GM21737 (cell line): ENCODE data around the gene CSTB.

Source experiments
- ATAC-seq: cut with Tn5 transposase; IDR thresholded peaks from one replicate; pipeline ENCODE4 v1.9.1; 2021; ENCODE audit warnings: mild to moderate bottlenecking, moderate library complexity; ENCODE audit not compliant: unreplicated experiment

CSTB gene

DNA sequence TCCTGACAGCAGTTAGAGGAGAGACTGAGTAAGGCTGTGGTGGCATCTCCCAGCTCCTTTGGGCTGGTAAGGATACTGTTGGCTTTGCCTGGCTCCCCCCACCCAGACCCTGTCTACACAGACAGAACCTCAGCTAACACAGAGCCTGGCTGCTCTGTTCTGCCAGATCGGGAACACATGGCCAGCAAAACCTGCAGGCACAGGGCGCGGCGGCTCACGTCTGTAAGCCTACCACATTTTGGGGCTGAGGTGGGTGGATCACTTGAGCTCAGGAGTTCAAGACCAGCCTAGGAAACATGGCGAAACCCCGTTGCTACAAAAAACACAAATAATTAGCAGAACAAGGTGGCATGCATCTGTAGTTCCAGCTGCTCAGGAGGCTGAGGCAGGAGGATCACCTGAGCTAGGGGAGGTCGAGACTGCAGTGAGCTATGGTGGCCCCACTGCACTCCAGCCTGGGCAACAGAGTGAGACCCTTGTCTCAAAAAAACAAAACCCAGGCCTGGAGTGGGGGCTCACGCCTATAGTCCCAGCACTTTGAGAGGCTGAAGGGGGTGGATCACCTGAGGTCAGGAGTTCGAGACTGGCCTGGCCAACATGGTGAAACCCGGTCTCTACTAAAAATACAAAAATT lies 6.7 kb downstream of the CSTB start:
- ATAC-seq, result no peak

DNA sequence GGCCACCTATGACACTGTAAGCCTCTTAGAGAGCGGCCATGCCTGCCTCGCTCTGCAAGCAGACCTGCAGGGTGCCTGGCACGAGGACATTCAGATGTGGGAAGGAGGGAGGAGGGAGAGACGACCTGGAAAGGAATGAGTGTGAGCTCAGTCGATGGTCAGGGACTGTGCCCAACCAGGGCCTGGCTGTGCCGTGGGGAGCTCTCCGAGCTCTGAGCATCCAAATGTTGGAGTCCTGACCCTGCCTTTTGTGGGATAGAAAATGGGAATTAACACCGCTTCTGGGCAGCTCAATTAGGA lies 7.3 kb downstream of the CSTB start:
- ATAC-seq, result no peak

DNA sequence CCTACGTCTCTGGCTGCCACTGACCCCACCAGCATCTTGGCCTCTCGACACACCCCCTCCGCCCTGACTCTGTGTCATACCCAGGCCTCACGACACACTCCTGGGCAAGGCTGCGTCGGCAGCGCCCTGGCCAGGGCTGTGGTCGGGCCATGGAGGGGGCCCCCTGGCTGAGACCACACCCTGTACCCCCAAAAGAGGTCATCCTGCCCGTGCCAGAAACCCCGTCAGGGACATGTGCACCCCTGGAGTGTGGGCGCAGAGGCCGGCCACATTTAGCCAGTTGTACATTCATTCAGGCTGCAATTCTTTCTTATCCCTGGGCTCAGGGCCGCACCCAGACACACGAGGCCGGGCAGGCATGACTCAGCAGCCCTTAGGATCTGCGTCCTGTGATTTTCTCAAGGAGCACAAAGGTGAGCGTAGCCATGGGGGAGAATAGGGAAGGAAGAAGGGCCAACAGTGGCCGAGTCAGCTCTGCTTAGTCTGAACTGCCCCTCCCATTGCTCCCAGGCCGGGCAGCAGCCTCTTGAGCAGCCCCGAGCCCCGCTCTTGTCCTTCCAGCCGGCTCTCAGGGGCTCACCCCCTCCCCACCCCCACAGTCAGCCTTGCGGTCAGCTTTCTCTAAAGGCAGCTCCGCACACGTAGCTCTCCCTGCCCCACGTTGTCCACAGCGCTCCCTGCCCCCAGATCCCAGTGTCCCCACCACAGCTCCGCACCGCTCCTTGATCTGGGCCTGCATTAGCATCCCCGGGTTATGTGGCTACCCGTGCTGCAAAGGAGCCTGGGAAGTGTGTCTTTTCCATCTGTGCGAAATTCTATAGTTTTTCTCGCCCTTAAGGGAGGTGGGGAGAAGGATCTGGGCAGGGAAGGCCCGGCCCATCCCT lies 7.9 kb downstream of the CSTB start:
- no peak for ATAC-seq

DNA sequence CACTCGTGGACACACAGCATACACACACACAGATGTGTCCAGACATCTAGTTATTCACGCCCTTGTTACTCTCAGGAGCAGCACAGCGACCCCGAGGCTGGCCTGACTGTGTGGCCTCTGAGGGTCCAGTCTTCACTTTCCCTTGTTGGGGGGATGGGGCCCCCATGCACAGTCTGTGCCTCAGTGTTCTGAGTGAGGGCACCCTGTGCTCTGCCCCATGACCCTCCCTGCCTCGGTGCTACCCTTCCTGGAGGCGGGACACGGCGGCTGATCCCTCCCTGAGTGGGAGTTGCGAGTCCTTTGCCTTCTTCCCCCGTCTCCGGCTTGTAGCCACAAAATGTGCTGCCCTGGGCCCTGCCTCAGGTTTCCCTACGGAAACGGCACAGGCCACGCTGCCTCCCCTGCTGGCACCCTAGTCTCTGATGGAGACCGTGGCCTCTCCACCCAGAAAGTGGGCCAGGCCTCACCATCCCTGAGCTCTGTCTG lies 8.6 kb downstream of the CSTB start:
- no peak for ATAC-seq

DNA sequence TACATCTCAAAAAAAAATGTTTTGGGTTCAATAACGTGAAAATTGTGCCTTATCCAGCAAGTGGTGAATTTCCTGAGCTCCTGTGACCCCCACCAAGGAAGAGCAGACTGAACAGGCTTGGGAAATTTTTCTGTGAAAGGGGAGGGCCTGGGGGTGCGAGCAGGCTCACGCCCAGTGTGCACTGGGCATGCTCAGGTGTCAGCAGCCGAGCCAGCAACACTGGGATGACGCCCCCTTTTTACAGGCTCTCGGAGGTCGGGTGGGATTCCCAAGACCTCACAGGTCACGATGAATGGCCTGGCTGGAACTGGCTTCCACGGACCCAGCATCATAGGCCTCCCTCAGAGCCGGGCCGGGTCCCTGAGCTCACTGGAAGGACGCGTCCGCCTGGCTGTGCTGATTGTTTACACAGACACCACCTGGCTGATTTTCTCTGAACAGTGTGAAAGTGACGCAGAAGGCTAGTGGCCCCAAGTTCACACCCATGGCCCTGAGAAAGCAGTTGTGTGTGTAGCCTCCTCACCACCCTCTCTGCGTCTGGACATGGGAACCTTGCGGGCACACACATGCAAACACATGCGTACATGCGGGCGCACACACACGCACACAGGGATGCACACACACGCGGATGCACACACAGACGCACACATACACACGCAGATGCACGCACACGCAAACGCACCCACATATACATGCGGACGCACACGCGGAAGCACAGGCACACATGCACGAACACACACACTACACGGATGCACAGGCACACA lies 9.2 kb downstream of the CSTB start:
- ATAC-seq, result no peak

DNA sequence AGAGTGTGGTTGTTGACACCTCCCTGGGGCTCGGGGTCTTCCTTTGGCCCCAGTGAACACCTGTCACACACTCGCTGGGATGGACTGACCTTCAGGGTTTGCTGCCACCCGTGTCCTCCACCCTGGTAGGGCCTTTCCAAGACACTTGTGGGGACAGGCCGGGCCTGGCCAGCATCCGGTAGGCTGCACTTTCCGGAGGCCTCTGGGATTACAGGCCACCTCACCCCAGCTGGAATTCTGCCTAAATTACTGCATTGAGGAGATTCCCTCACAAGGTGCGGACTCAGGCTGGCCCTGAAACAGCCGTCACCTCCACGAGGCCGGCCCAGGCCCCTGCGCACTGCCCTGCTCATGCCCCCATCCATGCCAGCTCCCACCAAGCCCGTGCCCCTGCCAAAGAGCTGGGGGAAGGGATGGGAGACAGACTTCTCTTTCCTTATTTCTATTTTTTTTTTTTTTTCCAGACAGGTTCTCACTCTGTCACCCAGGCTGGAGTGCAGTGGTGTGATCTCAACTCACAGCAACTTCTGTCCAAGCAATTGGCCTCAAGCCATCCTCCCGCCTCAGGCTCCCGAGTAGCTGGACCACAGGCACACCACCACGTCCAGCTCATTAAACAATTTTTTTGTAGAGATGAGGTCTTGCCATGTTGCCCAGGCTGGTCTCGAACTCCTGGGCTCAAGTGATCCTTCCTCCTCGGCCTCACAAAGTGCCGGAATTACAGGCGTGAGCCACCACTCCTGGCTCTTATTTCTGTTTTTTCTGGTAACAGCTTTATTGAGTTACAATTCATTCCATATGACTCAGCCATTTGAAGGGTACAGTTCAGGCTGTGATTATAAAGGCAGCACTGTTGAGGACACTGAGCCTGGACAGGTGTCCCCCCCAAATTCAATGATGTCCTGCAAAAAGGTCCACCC lies 11.3 kb downstream of the CSTB start:
- no peak for ATAC-seq

DNA sequence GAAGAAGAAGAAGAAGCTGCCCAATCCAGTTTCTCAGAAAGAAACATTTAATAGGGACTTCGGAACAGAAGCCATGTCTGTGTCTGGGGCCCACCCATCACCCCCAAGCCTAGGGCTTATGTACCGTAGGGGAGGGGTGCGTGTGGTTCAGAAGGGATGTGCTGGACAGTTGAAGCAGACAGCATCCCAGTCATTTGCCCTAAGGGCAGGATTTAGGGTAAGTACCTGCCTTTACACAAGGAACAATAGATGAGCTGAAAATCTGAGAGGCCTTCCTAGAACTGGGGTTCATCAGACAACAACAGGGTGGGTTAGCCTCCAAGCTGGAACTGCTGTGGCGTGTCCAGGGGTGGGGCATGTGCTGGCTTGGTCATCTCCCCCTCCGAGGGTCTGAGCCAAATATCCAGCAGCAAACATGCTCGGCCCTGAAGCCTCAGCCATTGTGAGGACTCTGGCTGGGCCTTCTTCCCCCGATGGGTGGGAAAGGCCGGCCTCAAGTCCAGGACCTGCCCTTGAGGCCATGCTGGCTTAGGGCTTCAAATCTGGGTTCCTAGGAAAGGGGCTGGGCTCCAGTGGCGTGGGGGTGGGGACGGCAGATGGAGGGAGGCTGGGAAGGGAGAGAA lies 12.1 kb downstream of the CSTB start:
- no peak for ATAC-seq

DNA sequence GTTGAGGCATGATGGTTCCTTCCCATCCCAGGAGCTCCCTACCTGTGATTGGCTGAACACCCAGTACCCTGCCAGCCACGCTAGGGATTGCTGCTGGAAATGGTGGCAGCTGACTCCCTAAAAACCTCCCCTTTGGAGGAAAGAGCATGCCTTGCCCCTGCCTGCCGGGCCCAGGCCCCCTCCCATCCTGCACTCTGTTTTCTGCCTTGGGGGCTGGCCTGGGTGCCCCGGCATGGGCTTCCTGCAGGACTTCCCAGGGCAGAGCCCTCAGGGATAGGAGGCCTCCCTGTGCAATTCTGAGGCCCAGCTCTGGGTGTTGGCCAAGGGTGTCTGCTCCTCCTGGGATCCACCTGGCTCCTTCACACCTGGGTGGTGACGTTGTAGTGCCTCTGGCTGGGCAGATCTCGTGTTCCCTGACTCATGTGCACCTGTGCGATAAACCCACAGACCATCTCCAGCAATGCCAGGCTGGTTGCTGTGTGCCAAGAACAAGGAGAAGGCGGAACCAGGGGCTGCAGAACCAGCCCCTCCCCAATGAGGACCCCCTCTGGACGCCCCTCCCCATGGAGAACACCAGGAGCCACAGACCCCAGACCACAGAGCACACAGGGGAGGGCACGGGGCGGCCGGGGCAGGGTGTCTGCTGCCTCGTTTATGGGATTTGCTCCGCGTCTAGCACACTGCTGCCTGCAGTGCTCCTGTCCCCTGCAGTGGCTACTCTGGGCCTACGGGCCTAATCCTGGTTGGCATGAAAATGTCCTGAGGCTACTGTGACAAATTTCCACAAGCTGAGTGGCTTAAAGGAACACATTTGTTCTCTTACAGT lies 13.6 kb downstream of the CSTB start:
- no peak for ATAC-seq

DNA sequence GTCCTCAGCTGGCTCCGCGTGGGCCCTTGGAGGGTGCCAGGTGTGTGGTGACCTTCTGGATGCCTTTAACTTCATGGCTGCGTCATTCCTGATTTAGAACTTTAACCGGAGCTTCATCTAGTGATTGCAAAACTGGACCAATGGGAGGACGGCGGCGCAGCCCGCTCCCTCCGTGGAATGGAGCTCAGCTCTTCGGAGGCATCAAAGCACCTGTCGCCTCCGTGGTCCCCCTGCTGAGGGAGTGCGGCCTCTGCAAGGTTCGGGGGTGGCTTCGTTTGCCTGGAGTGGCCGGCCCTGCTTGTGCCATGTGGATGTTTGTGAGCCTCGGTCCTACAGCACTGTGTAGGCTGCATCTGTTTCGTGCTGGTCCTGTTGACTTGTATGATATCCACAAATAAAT lies 14.2 kb downstream of the CSTB start:
- ATAC-seq, result no peak

DNA sequence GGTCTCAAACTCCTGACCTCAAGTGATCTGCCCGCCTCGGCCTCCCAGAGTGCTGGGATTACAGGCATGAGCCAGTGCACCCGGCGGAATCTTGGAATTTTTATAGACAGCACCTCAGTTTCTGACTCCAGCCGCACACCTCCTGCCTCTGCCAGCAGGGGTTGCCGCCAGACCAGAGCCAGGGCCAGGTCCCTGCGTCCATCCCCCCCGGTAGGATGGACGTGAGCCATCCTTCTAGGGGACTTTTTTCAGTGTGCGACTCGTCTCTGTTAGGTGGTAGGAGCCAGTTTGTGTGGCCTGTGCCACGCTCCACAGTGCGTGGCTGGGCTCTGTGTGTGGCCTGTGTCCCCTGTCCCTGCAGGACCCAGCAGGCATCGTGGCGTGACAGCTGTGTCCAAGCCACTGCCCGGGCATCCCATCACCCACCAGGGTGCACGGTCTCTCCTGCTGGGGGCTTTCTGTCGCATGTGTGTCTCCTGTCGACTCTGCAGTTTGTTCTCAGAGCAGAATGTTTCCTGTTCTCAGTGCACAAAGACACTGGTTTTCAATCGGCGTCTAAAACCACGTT lies 15.6 kb downstream of the CSTB start:
- no peak for ATAC-seq

DNA sequence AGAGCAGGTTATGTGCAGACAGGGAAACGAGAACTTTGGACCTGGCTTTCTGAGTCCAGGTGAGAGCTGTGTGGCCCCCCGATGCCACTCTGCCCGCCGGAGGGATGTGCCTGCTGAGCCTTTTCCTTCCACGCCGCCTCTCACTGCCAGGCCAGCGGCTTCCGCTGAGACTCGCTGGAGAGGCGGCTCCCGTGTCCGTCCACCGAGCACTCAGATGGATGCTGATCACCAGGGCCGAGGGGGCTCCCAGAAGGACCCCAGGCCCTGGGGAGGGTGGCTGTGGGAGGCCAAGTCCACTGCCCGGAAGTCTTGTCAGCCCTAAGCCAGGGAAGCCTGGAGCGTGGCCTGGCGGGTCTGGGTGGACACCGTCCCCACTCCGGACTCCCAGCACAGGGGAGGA lies 16.5 kb downstream of the CSTB start:
- ATAC-seq, result no peak

DNA sequence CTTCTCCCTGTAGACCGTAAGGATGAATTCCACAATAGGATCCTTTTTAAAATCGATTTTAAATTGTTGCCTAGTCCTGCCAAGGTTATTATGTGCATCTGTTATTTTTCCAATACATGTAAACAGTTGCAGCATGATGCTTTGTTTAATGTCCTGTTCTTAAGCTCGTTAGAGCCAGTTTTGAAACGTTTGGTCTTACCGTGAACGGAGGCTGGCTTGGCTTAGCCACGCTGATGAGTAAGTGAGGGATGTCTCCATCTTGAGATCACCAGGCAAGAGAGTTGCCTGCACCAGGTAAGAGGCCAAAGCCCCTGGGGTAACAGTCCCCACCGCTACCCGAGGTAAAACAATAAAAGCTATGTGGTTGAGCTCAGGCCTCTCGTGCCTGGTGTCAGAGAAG lies 17.3 kb downstream of the CSTB start:
- no peak for ATAC-seq

DNA sequence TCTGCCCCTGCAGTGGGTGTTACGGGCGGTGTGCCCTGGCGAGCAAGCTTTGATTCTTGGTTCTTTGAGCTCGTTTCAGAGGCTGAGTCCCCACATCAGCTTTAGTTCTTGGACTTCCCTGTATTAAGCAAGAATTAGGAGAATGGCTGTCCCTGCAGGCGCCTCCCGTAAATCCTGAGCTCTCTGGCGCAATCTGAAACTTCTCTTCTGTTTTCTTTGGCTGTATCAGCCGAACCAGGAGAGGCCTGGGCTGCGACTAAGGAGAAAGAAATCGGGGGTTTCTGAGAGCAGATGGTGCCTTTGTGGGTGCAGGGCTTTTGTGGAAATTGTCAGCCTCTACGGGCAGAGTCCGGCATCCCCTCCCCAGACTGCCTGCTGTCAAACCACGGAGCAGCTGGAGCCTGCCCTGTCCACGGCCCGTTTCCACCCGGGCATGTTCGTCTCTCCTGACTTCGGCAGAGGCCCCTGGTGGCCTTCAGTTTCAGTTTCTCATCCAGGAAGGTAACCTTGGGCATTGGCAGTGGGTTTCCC lies 17.9 kb downstream of the CSTB start:
- no peak for ATAC-seq

DNA sequence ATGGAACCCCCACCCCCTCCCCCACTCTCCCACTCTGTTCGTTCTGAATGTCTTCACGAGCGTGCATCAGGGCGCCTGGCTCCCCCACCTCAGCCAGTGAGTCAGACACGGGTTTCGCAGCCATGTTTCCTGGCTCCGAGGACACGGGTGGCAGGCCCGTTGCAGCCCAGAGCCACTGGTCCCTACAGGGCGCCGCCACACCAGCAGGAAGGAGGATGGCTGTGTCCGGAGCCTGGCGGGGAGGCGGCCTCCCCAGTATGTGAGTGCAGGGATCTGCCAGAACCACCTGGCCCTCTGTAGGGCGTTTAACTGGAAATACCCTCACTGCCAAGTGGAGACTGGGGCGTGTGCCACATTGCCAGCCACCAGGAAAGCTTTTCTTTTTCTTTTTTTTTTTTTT lies 18.5 kb downstream of the CSTB start:
- ATAC-seq, result no peak

DNA sequence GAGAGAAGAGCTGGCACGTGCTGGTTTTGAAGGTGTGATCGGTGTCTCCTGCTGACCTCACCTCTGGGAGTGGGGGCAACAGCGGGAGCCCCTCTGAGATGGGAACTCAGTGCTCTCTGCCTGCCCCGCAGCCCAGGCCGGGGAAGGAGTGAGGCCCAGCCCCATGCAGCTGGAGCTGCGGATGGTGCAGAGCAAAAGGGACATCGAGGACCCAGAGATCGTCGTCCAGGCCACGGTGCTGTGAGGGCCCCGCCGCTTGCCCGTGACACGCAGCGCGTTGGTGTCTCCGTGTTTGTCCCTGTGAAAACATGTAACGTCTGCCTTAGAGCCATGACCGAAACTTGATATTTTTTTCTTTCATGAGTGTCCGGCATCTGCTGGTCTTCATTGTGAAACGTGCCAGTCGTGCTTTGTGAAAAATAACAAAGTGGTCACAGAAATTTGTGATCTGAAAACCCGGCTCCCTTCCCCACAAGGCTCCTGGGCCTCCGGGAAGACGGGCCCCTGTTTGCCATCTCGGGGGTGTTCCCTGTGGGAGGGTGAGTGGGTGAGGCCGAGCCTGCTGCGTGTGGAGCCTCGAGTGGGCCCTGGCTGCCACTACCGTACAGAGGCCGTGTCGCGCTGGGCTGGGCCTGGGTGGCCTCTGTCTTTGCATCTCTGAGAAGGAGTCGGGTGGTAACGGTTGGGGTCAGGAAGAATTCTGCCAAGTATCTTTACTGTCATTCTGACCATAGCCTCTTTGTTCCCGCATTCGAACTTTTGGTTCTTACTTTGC lies 20.1 kb downstream of the CSTB start:
- ATAC-seq, result no peak

DNA sequence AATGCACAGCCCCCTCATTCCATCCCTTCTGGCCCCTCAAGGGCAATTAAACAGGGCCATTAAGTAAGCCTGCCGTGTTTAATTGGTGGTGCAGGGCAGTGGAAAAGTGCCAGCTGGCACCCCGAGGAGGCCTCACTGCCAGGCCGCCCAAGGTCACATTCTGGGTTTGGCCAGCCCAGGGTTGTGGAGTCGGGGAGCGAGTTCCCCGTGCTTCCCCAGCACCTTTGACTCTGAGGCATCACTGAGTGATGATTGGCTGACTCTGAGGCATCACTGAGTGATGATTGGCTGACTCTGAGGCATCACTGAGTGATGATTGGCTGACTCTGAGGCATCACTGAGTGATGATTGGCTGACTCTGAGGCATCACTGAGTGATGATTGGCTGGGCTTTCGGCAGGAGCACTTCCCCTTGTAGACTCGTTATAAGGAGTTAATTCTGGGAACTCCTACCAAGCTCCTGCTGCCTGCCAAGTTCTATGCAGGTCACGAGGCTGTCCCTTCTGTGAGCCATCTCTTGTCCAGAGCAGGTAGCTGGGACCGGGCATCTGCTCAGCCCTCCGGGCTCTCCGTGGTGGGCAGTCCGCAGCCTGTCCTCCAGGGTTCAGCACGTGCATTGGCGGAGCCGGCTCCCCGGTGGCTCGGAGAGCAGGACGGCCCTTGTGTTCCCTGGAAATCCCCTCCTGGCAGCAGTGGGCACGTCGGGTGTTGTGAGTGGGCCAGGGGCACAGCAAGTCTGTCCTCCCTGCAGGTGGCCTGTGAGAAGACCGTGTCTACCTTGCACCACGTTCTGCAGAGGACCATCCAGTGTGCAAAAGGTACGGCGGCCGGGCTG lies 20.9 kb downstream of the CSTB start:
- no peak for ATAC-seq

DNA sequence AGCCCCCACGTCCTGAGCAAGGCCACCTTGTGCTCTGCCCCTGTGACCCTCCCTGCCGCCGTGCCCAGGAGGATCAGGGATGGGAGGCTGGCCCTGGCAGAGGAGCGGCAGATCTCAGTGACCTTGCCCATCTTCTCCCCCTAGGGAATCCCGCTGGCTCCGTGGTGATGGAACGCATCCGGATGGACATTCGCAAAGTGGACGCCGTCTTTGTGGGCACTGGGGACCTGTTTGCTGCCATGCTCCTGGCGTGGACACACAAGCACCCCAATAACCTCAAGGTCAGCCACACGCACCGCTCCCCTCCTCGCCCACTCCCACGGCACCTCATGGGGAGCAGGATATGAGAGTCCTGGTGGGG lies 22.7 kb downstream of the CSTB start:
- ATAC-seq, result no peak
